Pancreas (tissue), 10 donors: Measurements from ENCODE around the gene SNCG. TPM values are rescaled to one million over a fixed set of nuclear protein-coding genes. Genes with fewer than 3 reads are reported as not detected.

ENCODE experiments used
- ATAC-seq, 4 donors: fragments of 200-7000 bp; cut with Tn5 transposase; one replicate each; pipeline versions ENCODE4 v1.8.0 to v1.9.1; 2020; ENCODE audit warnings: mild to moderate bottlenecking in 4 of 4, moderate library complexity in 4 of 4
- DNase-seq, 6 donors: peaks; one replicate each; pipeline ENCODE4 v3.0.0-alpha.2; 2020
- FAIRE-seq: peaks from 2 replicates; lab custom pipeline; 2012; peaks lifted over from hg19 to GRCh38; lab: Jason Lieb, UNC
- H3K27ac ChIP-seq, 4 donors: fragments of 200-600 bp; sonication (generic); 1 replicate in 3 of 4; 2 replicates in 1 of 4; pipeline versions ENCODE4 v1.5.0 to v1.8.0; 2020
- H3K27me3 ChIP-seq, 4 donors: fragments of 200-600 bp; one replicate each; pipeline ENCODE4 v1.8.0; 2021
- H3K36me3 ChIP-seq, 3 donors: fragments of 200-600 bp; sonication (generic) in 1 of 3; one replicate each; pipeline versions ENCODE4 v1.5.0 to v1.8.0; 2020 to 2021
- H3K4me1 ChIP-seq, 3 donors: fragments of 200-600 bp; one replicate each; pipeline ENCODE4 v1.8.0; 2021
- H3K4me3 ChIP-seq, 4 donors: fragments of 200-600 bp; sonication (generic) in 2 of 4; one replicate each; pipeline versions ENCODE4 v1.5.0 to v1.8.0; 2020 to 2021
- H3K9me3 ChIP-seq, 4 donors: fragments of 200-600 bp; one replicate each; pipeline ENCODE4 v1.8.0; 2021
- CTCF ChIP-seq, 4 donors: fragments of 200-600 bp; sonication (generic) in 3 of 4; IDR thresholded peaks; one replicate each; pipeline versions ENCODE4 v1.5.0 to v1.8.0; 2021; ENCODE audit warnings: antibody characterized with exemption in 4 of 4
- WGBS, 2 donors: extraction: QIAGEN DNeasy Blood & Tissue Kit; methylation state at CpG; one replicate each; pipeline ENCODE4 v1.1.7; 2013; 5-methylcytosine and 5-hydroxymethylcytosine counted together
- intact Hi-C, 3 donors: fragments of 100-400 bp; cut with DNase I; formaldehyde crosslinking; loops; one replicate each; pipeline versions ENCODE4 v1.11.1 to v1.14.2; 2022
- polyA plus RNA-seq, 2 donors: library from polyadenylated mRNA; stranded (reverse); fragments of 200-250 nt; gene quantifications; one replicate each; pipeline ENCODE4 v1.2.3, GENCODE V29; 2013
- total RNA-seq, 6 donors: library from RNA; stranded (reverse); fragmentation: NEBNext Ultra II Directional in 4 of 6; extraction: Animal tissue kit (Norgen Biotek cat#: 25700) in 4 of 6; gene quantifications; one replicate each; pipeline versions ENCODE4 v1.2.1 to v1.2.4, GENCODE V29; 2021 to 2023
- donor health status: healthy with polysubstance abuse.
- donor health status: DM: no; HTN: no; CAD: no; lungs with moderate emphysema.
- donor health status: DM: no; HTN: no; CAD: no.
- donor health status: control.
- donor health status: control.
- donor health status: Bipolar disorder and iron deficiency.
- donor health status: DM: yes; HTN: yes; CAD: no.
- donor health status: DM: no; HTN: no; CAD: no.
- donor health status: DM: no; HTN: no; CAD: no.
- donor health status: DM: yes; HTN: yes; CAD: no.

SNCG gene
- total RNA-seq (1 to 10 TPM; 1.2 to 3.0 (median 1.7) TPM), polyA plus RNA-seq (10 to 100 TPM; 20.2 to 20.3 TPM)

DNA sequence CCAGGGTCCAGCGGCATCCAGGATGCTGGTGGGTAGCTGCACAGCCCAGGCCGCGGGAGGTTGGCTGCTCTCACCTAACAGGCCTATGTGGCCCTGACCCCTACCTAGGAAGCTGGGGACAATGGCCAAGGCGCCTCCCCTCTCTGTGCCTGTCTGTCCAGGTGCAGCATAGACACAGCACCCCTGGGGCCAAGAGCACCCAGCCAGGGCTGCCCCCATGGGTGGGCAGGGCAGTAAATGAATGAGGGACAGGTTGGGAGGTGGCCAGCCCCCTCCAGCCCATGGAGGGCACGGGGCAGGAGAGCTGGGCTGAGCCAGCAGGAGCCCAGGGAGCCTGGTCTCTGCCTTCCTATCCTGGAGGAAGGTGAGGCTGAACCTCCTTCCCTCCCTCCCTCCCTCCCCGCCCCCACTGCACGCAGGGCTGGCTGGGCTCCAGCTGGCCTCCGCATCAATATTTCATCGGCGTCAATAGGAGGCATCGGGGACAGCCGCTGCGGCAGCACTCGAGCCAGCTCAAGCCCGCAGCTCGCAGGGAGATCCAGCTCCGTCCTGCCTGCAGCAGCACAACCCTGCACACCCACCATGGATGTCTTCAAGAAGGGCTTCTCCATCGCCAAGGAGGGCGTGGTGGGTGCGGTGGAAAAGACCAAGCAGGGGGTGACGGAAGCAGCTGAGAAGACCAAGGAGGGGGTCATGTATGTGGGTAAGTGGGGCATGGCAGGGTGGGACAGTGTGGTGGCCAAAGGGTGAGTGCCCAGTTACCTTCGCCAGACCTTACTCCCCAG, at the start of gene SNCG:
TSS of gene SNCG (plus strand) at position 484 of the 785 bp plus-strand sequence. CDS start at position 583, 99 bp downstream.
- FAIRE-seq (no peak), DNase-seq (peak in 3 of 6 donors; percentile 48 to 66 (median 59)), ATAC-seq (peak in 2 of 4 donors; percentile 6 to 12)
- H3K4me1 ChIP-seq: no peaks in the 10 kb centered on the region
- H3K36me3 ChIP-seq: no peaks in the 10 kb centered on the region
- intact Hi-C loops: no loop called here
- 39 to 55% methylated on average over 13 to 22 of the region's 22 CpGs for whole genome bisulfite sequencing, 2 donors
- no peak within 1 kb of the TSS for H3K27ac ChIP-seq
- no peaks in the 10 kb centered on the region for H3K9me3 ChIP-seq
- H3K27me3 ChIP-seq: no peaks in the 10 kb centered on the region
- no peak for TF ChIP-seq CTCF (IDR thresholded peaks at IDR 0.05)
- H3K4me3 ChIP-seq: peak within 1 kb of the TSS in 1 of 4 donors; percentile 10

DNA sequence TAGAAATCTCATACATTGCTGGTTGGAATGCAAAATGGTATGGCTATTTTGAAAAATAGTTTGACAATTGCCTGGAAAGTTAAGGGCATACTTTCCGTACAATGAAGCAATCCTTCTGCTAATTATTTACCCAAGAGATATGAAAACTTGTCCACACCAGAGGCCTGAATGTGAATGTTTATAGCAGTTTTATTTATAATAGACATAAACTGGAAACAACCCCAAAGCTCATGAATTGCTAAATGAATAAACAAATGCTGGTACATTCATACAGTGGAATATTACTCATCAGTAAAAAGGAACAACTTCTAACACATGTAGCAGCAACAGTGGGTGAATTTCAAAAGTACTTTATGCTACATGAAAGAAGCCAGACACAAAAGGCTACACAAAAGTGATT, 43.7 kb upstream of the SNCG start:
- ATAC-seq: no peak
- no peak for DNase-seq
- no peak for FAIRE-seq
- no peak for TF ChIP-seq CTCF (IDR thresholded peaks at IDR 0.05)
- 26 to 32% methylated on average over 1 of the region's 1 CpG for WGBS, 2 donors
- Histone ChIP-seq H3K36me3 (peaks cover 0 to 5% (median 0%) of the 10 kb centered on the region in 3 donors), H3K27ac (no peak overlapping the region), H3K9me3 (no peaks in the 10 kb centered on the region), H3K4me3 (no peak overlapping the region), H3K27me3 (no peaks in the 10 kb centered on the region), H3K4me1 (no peaks in the 10 kb centered on the region)
- intact Hi-C loops: no loop called here

- ATAC-seq (no peak), FAIRE-seq (no peak), DNase-seq (no peak)
- Histone ChIP-seq H3K36me3 (peaks cover 5 to 6% (median 5%) of the 10 kb centered on the region in 3 donors), H3K9me3 (no peaks in the 10 kb centered on the region), H3K4me3 (no peak overlapping the region), H3K4me1 (peaks cover 0 to 7% (median 4%) of the 10 kb centered on the region in 3 donors), H3K27ac (no peak overlapping the region), H3K27me3 (no peaks in the 10 kb centered on the region)
- intact Hi-C loops: no loop called here
- WGBS, 2 donors: 83 to 90% methylated on average over 5 of the region's 5 CpGs
- no peak for TF ChIP-seq CTCF (IDR thresholded peaks at IDR 0.05)
Observed at GRCh38 chr10:86918022-86918471, 40.4 kb upstream of the SNCG start.

DNA sequence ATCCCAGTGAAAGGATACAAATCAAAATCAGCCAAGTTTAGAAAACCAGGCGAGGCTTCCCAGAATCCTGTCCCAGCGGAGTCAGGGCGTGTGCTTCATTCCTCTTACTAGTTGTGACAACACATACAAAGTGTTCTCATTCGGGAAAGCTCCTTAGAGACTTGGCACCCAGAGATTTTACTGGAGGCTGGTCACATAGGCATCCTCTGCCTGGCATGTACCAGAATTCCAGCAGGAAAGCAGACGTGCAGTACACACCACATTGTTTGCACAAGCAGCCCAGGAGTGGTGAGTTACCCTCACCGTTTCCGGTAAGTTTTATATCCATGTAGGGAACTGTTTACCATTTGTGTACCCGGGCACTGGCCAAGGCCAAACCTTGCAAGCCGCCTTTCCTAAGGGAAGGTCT, 35.8 kb upstream of the SNCG start:
- H3K27ac ChIP-seq: peak overlapping the region in 2 of 4 donors; percentile 44 to 60
- H3K27me3 ChIP-seq: no peaks in the 10 kb centered on the region
- 49 to 52% methylated on average over 9 of the region's 9 CpGs for WGBS, 2 donors
- DNase-seq (peak in 4 of 6 donors; percentile 39 to 76 (median 62)), ATAC-seq (peak; percentile 87 to 99 (median 97)), FAIRE-seq (no peak)
- H3K4me3 ChIP-seq: no peak overlapping the region
- peaks cover 0 to 8% (median 4%) of the 10 kb centered on the region in 3 donors for H3K4me1 ChIP-seq
- intact Hi-C loops: no loop called here
- peaks cover 1 to 6% (median 5%) of the 10 kb centered on the region in 3 donors for H3K36me3 ChIP-seq
- TF ChIP-seq CTCF (IDR thresholded peaks at IDR 0.05): no peak
- H3K9me3 ChIP-seq: no peaks in the 10 kb centered on the region
